ENCODE results near the gene TOB2. TPM values are rescaled to one million over a fixed set of nuclear protein-coding genes. Genes with fewer than 3 reads are reported as not detected.

Gene TOB2, protein sequence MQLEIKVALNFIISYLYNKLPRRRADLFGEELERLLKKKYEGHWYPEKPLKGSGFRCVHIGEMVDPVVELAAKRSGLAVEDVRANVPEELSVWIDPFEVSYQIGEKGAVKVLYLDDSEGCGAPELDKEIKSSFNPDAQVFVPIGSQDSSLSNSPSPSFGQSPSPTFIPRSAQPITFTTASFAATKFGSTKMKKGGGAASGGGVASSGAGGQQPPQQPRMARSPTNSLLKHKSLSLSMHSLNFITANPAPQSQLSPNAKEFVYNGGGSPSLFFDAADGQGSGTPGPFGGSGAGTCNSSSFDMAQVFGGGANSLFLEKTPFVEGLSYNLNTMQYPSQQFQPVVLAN
- total RNA-seq (2022; extraction: Qiagen RNA extraction) = 20.4 to 25.4 TPM (median 22.3 TPM) in 5 replicates

GRCh38 chr22:41446639-41447434, at the start of gene TOB2:
TSS of gene TOB2 (minus strand) at chr22:41446801. CDS start at chr22:41437345, 9,456 bp downstream.

GRCh38 chr22:41468381-41469217, 22.0 kb upstream of the TOB2 start, which contains the start of the genes ACO2 and PHF5A:
TSS of gene ACO2 (plus strand) at chr22:41469117. CDS start at chr22:41469147, 30 bp downstream.
TSS of gene PHF5A (minus strand) at chr22:41468692. CDS start at chr22:41468653, 39 bp downstream.

Other genes starting within 250 kb of the TOB2 start
- gene L3MBTL2, start 241.5 kb downstream of the TOB2 start, total RNA-seq (2022; extraction: Qiagen RNA extraction) = 17.9 to 19.4 TPM (median 18.8 TPM) in 5 replicates
- not detected in 5 replicates for gene CHADL, start 205.9 kb downstream of the TOB2 start, total RNA-seq (2022; extraction: Qiagen RNA extraction)
- gene RANGAP1, start 160.6 kb downstream of the TOB2 start, total RNA-seq (2022; extraction: Qiagen RNA extraction) = 79.0 to 106 TPM (median 99.5 TPM) in 5 replicates
- gene ZC3H7B, start 145.3 kb downstream of the TOB2 start, total RNA-seq (2022; extraction: Qiagen RNA extraction) = 18.9 to 27.1 TPM (median 25.5 TPM) in 5 replicates
- 0.85 to 1.1 TPM (median 0.93 TPM) in 5 replicates for gene TEF, start 64.9 kb downstream of the TOB2 start, total RNA-seq (2022; extraction: Qiagen RNA extraction)
- gene PHF5A, start 21.9 kb upstream of the TOB2 start, total RNA-seq (2022; extraction: Qiagen RNA extraction) = 63.1 to 79.2 TPM (median 66.3 TPM) in 5 replicates
- 44.9 to 48.9 TPM (median 47.6 TPM) in 5 replicates for gene ACO2, start 22.3 kb upstream of the TOB2 start, total RNA-seq (2022; extraction: Qiagen RNA extraction)
- gene POLR3H, start 97.7 kb upstream of the TOB2 start, total RNA-seq (2022; extraction: Qiagen RNA extraction) = 28.3 to 50.2 TPM (median 43.9 TPM) in 5 replicates
- 1.9 to 3.4 TPM (median 2.6 TPM) in 5 replicates for gene CSDC2, start 114.2 kb upstream of the TOB2 start, total RNA-seq (2022; extraction: Qiagen RNA extraction)
- gene PMM1, start 143.0 kb upstream of the TOB2 start, total RNA-seq (2022; extraction: Qiagen RNA extraction) = 24.3 to 31.9 TPM (median 31.2 TPM) in 5 replicates
- 14.9 to 16.6 TPM (median 16.2 TPM) in 5 replicates for gene DESI1, start 174.2 kb upstream of the TOB2 start, total RNA-seq (2022; extraction: Qiagen RNA extraction)
- 287 to 354 TPM (median 296 TPM) in 5 replicates for gene XRCC6, start 174.5 kb upstream of the TOB2 start, total RNA-seq (2022; extraction: Qiagen RNA extraction)
- 105 to 205 TPM (median 180 TPM) in 5 replicates for gene SNU13, start 242.1 kb upstream of the TOB2 start, total RNA-seq (2022; extraction: Qiagen RNA extraction)

Data from A549 treated with CORT108297 at 1 μM for 4 hours (cell line).